ENCODE results near the gene NDUFC1.

DNA sequence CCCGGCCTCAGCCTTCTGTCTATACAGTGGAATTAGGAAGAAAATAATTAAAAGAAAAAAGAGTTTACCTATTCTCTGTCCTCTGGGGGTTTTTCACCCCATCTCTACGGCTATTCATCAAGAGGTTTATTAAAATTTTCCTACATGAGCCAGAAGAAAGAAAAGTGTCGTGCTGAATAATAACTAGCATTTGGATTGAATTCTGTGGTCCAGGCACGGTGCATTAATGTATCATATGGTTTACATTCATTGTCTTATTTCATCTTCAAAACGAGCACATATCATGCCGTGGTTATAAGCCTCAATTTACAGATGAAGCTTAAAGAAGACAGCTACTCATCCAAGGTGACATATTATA lies 6.4 kb downstream of the NDUFC1 start:
- TF ChIP-seq CTCF (conservative IDR thresholded peaks at IDR 0.05) (peak; percentile 71), ZFX (IDR thresholded peaks at IDR 0.05) (no peak)

Data from C4-2B (cell line).